SH-SY5Y (cell line): ENCODE measurements around the gene NR2E1.

ENCODE experiments used
- GATA2 ChIP-seq: IDR thresholded peaks from 2 replicates; pipeline ENCODE4 v1.6.1; 2011; ENCODE audit warnings: mild to moderate bottlenecking, low read depth, low read length
- GATA3 ChIP-seq: IDR thresholded peaks from 2 replicates; pipeline ENCODE4 v1.6.1; 2011; ENCODE audit warnings: low read depth, mild to moderate bottlenecking, low read length, moderate library complexity

GRCh38 chr6:108195209-108195608 lies 29.4 kb downstream of the NR2E1 start:
- TF ChIP-seq GATA2: no peak
- no peak for TF ChIP-seq GATA3
